Hepatocyte (in vitro differentiated cells): Measurements from ENCODE around the gene PISD. TPM values are rescaled to one million over a fixed set of nuclear protein-coding genes. Genes with fewer than 3 reads are reported as not detected.

ENCODE experiments used
- DNase-seq: peaks from one replicate; pipeline ENCODE4 v3.0.0-alpha.2; 2016; ENCODE audit warnings: low spot score
- H2AFZ ChIP-seq: fragments of 200-600 bp; sonication (generic); 2 replicates; pipeline ENCODE4 v1.6.0; 2016; ENCODE audit warnings: antibody characterized with exemption, mild to moderate bottlenecking
- H3K27ac ChIP-seq: fragments of 200-600 bp; sonication (generic); 2 replicates; pipeline ENCODE4 v1.5.1; 2016; ENCODE audit warnings: mild to moderate bottlenecking
- H3K27me3 ChIP-seq: fragments of 200-600 bp; sonication (generic); 2 replicates; pipeline ENCODE4 v1.6.1; 2016
- H3K36me3 ChIP-seq: fragments of 200-600 bp; sonication (generic); replicated peaks from 2 replicates; pipeline ENCODE4 v1.5.1; 2016; ENCODE audit warnings: low read depth; ENCODE audit not compliant: insufficient read depth
- H3K4me1 ChIP-seq: fragments of 200-600 bp; sonication (generic); 2 replicates; pipeline ENCODE4 v1.5.1; 2016; ENCODE audit warnings: mild to moderate bottlenecking, moderate library complexity; ENCODE audit not compliant: insufficient read depth
- H3K4me2 ChIP-seq: fragments of 200-600 bp; sonication (generic); 2 replicates; pipeline ENCODE4 v1.6.0; 2016
- H3K4me3 ChIP-seq: fragments of 200-600 bp; sonication (generic); 2 replicates; pipeline ENCODE4 v1.5.1; 2016; ENCODE audit warnings: mild to moderate bottlenecking
- H3K79me2 ChIP-seq: fragments of 200-600 bp; sonication (generic); 2 replicates; pipeline ENCODE4 v1.6.0; 2017; ENCODE audit warnings: mild to moderate bottlenecking
- H3K9me2 ChIP-seq: fragments of 200-600 bp; sonication (generic); replicated peaks from 2 replicates; pipeline ENCODE4 v1.6.0; 2017; ENCODE audit warnings: mild to moderate bottlenecking; ENCODE audit not compliant: insufficient read depth
- H3K9me3 ChIP-seq: fragments of 200-600 bp; sonication (generic); 2 replicates; pipeline ENCODE4 v1.5.1; 2016; ENCODE audit warnings: low read depth, mild to moderate bottlenecking
- H4K20me1 ChIP-seq: fragments of 200-600 bp; sonication (generic); 2 replicates; pipeline ENCODE4 v1.6.0; 2016; ENCODE audit warnings: mild to moderate bottlenecking; ENCODE audit not compliant: insufficient read depth, poor library complexity, severe bottlenecking
- CTCF ChIP-seq: fragments of 200-600 bp; sonication (generic); IDR thresholded peaks from 2 replicates; pipeline ENCODE4 v1.5.1; 2016; ENCODE audit warnings: antibody characterized with exemption, mild to moderate bottlenecking; ENCODE audit not compliant: poor library complexity
- EZH2 ChIP-seq: fragments of 200-600 bp; sonication (generic); IDR thresholded peaks from 2 replicates; pipeline ENCODE4 v1.6.1; 2016; ENCODE audit warnings: antibody characterized with exemption, mild to moderate bottlenecking, borderline replicate concordance
- EZH2phosphoT487 ChIP-seq: fragments of 200-600 bp; sonication (generic); IDR thresholded peaks from one replicate; pipeline ENCODE4 v1.6.1; 2018; ENCODE audit warnings: antibody characterized with exemption, mild to moderate bottlenecking, low read depth, moderate library complexity; ENCODE audit not compliant: unreplicated experiment, severe bottlenecking
- WGBS: methylation state at CpG from one replicate; pipeline ENCODE4 v1.1.6; 2016; ENCODE audit warnings: low lambda C conversion rate; ENCODE audit errors: missing lambda C conversion rate; 5-methylcytosine and 5-hydroxymethylcytosine counted together
- polyA plus RNA-seq: library from polyadenylated mRNA; unstranded; fragments of >200 nt; fragmentation: Nextera tagmentation; extraction: Ambion mirVana; gene quantifications from 2 replicates; pipeline ENCODE4 v1.2.1, GENCODE V29; 2016
- total RNA-seq: library from RNA; depleted of rRNA; stranded (reverse); fragments of >200 nt; gene quantifications from 2 replicates; pipeline ENCODE4 v1.2.3, GENCODE V29; 2014

The PISD gene
- total and polyA plus RNA-seq, 2 experiments from 2014 or later: 46.2 to 62.9 TPM

GRCh38 chr22:31618057-31618456 lies 44.0 kb downstream of the PISD start:
- Histone ChIP-seq H3K4me2 (no peak overlapping the region), H3K4me1 (peaks cover 7% of the 10 kb centered on the region), H2AFZ (no peak overlapping the region), H4K20me1 (peaks cover 2% of the 10 kb centered on the region), H3K36me3 (no peaks in the 10 kb centered on the region), H3K9me2 (no peaks in the 10 kb centered on the region), H3K79me2 (peaks cover 6% of the 10 kb centered on the region), H3K27ac (no peak overlapping the region), H3K9me3 (no peaks in the 10 kb centered on the region), H3K27me3 (no peaks in the 10 kb centered on the region), H3K4me3 (no peak overlapping the region)
- DNase-seq: no peak
- 96% methylated on average over 17 of the region's 17 CpGs for WGBS
- no peak for TF ChIP-seq EZH2phosphoT487
- no peak for TF ChIP-seq CTCF
- no peak for TF ChIP-seq EZH2

- no peak overlapping the region for H3K4me2 ChIP-seq
- WGBS: 84% methylated on average over 9 of the region's 9 CpGs
- no peaks in the 10 kb centered on the region for H3K9me3 ChIP-seq
- peak overlapping the region; percentile 62 for H3K27ac ChIP-seq
- H3K27me3 ChIP-seq: no peaks in the 10 kb centered on the region
- no peaks in the 10 kb centered on the region for H3K79me2 ChIP-seq
- no peak overlapping the region for H2AFZ ChIP-seq
- no peak overlapping the region for H3K4me3 ChIP-seq
- H3K4me1 ChIP-seq: peaks cover 7% of the 10 kb centered on the region
- DNase-seq: peak; percentile 59
- H3K9me2 ChIP-seq: no peaks in the 10 kb centered on the region
- TF ChIP-seq EZH2 (no peak), CTCF (no peak), EZH2phosphoT487 (no peak)
- H4K20me1 ChIP-seq: no peaks in the 10 kb centered on the region
- H3K36me3 ChIP-seq: no peaks in the 10 kb centered on the region
These were observed 45.6 kb downstream of the PISD start for GRCh38 chr22:31616315-31616980.

GRCh38 chr22:31615940-31616314 lies 46.1 kb downstream of the PISD start:
- no peaks in the 10 kb centered on the region for H3K9me3 ChIP-seq
- H4K20me1 ChIP-seq: no peaks in the 10 kb centered on the region
- H2AFZ ChIP-seq: no peak overlapping the region
- H3K79me2 ChIP-seq: no peaks in the 10 kb centered on the region
- H3K27ac ChIP-seq: peak overlapping the region; percentile 62
- no peak for TF ChIP-seq EZH2phosphoT487
- no peak for TF ChIP-seq CTCF
- no peak for TF ChIP-seq EZH2
- H3K36me3 ChIP-seq: no peaks in the 10 kb centered on the region
- peaks cover 7% of the 10 kb centered on the region for H3K4me1 ChIP-seq
- no peaks in the 10 kb centered on the region for H3K9me2 ChIP-seq
- WGBS: 65% methylated on average over 4 of the region's 4 CpGs
- no peak for DNase-seq
- no peak overlapping the region for H3K4me2 ChIP-seq
- H3K27me3 ChIP-seq: no peaks in the 10 kb centered on the region
- no peak overlapping the region for H3K4me3 ChIP-seq
